CD4-positive, alpha-beta memory T cell (primary cell): ENCODE data around the gene KCNK4. TPM values are rescaled to one million over a fixed set of nuclear protein-coding genes. Genes with fewer than 3 reads are reported as not detected.

Experiments used
- CTCF ChIA-PET: fragments of 350-600 bp; sonication (Branson Sonifier 250); formaldehyde crosslinking; loops from one replicate; lab custom pipeline; 2021; ENCODE audit warnings: inconsistent platforms; ENCODE audit not compliant: partially characterized antibody; lab: Charles Lee
- POLR2A ChIA-PET: fragments of 350-600 bp; sonication (Branson Sonifier 250); formaldehyde crosslinking; loops from one replicate; lab custom pipeline; 2021; ENCODE audit not compliant: partially characterized antibody; lab: Charles Lee
- DNase-seq, 5 donors: peaks; one replicate each; pipeline versions ENCODE4 v3.0.0 to v3.0.0-alpha.2; 2020 to 2022; ENCODE audit warnings: mixed read lengths in 1 of 5
- H3K27ac ChIP-seq: one replicate; pipeline ENCODE4 v1.7.0; 2013; ENCODE audit warnings: low read depth, low read length
- H3K27me3 ChIP-seq: 2 replicates; pipeline ENCODE4 v1.7.0; 2013; ENCODE audit warnings: mild to moderate bottlenecking, low read length, moderate library complexity; ENCODE audit not compliant: insufficient read depth
- H3K36me3 ChIP-seq: 2 replicates; pipeline ENCODE4 v1.7.0; 2013; ENCODE audit warnings: mild to moderate bottlenecking, low read length, moderate library complexity; ENCODE audit not compliant: insufficient read depth
- H3K4me1 ChIP-seq: 2 replicates; pipeline ENCODE4 v1.7.0; 2013; ENCODE audit warnings: mild to moderate bottlenecking, low read length, moderate library complexity; ENCODE audit not compliant: insufficient read depth
- H3K4me3 ChIP-seq, 2 donors: one replicate each; pipeline ENCODE4 v1.7.0; 2013; ENCODE audit warnings: low read length in 2 of 2, mild to moderate bottlenecking in 1 of 2
- H3K9me3 ChIP-seq, 2 donors: one replicate each; pipeline ENCODE4 v1.7.0; 2013; ENCODE audit warnings: low read length in 2 of 2, control low read depth in 1 of 2; ENCODE audit not compliant: control insufficient read depth in 1 of 2
- H3K27ac Mint-ChIP-seq, 7 donors: one replicate each; pipeline ENCODE4 v1.8.0; 2020 to 2021; ENCODE audit warnings: mixed read lengths in 7 of 7, mild to moderate bottlenecking in 6 of 7, inconsistent platforms in 3 of 7, moderate library complexity in 3 of 7
- H3K27me3 Mint-ChIP-seq, 2 donors: one replicate each; pipeline ENCODE4 v1.8.0; 2020 to 2021; ENCODE audit warnings: mixed read lengths in 2 of 2
- H3K36me3 Mint-ChIP-seq, 2 donors: one replicate each; pipeline ENCODE4 v1.8.0; 2020 to 2021; ENCODE audit warnings: mixed read lengths in 2 of 2, inconsistent platforms in 1 of 2, mild to moderate bottlenecking in 1 of 2
- H3K4me1 Mint-ChIP-seq, 4 donors: one replicate each; pipeline ENCODE4 v1.8.0; 2020 to 2021; ENCODE audit warnings: mixed read lengths in 4 of 4, mild to moderate bottlenecking in 1 of 4
- H3K4me3 Mint-ChIP-seq, 8 donors: one replicate each; pipeline ENCODE4 v1.8.0; 2020 to 2021; ENCODE audit warnings: mixed read lengths in 8 of 8, mild to moderate bottlenecking in 7 of 8, moderate library complexity in 6 of 8, inconsistent platforms in 3 of 8
- H3K9me3 Mint-ChIP-seq, 8 donors: one replicate each; pipeline ENCODE4 v1.8.0; 2020 to 2021; ENCODE audit warnings: mixed read lengths in 8 of 8, mild to moderate bottlenecking in 5 of 8, inconsistent platforms in 3 of 8, moderate library complexity in 1 of 8
- intact Hi-C: fragments of 100-400 bp; cut with micrococcal nuclease; formaldehyde crosslinking; loops from one replicate; pipeline ENCODE4 v1.15.1; 2023
- polyA plus RNA-seq, 2 donors: library from polyadenylated mRNA; unstranded; fragments of 300-500 nt; fragmentation: Illumina TruSeq; gene quantifications; one replicate each; pipeline ENCODE4 v1.2.3, GENCODE V29; 2021
- total RNA-seq, 2 experiments: library from RNA; stranded (reverse); gene quantifications; one replicate each; pipeline ENCODE4 v1.2.3, GENCODE V29; 2021

The KCNK4 gene
- not detected for total RNA-seq
- polyA plus RNA-seq, result not detected

DNA sequence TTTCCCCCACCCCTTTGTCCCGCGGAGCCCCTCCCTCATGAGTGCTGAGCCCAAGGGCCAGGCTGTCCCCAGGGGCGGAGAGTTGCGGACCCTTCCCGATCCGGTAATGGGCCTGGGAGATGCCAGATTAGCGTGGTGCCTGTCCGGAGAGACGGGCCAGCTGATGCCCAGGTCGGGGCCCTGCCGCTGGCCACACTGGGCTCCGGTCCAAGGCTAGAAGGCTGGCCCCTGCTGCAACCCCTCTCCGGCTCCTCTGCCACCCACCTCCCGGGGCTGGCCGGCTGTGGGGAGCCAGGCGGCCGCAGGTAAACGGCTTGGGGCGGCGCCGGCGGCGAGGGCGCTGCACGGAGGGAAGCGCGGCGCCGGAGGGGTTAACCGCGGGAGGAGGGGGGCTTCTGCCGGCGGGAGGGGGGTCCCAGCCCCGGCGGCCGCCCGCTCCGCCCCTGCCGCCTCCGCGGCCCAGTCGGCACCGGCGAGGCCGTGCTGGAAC lies at the start of gene KCNK4:
Gene KCNK4 (plus strand): TSS at position 41 of the 490 bp plus-strand sequence. CDS start 1,717 bp downstream, outside the sequence.
- Mint-ChIP-seq H3K36me3 (no peaks in the 10 kb centered on the region), H3K4me3 (peak within 1 kb of the TSS; percentile 43 to 80 (median 72)), H3K4me1 (peaks cover 6 to 20% (median 12%) of the 10 kb centered on the region in 4 donors), H3K9me3 (no peaks in the 10 kb centered on the region), H3K27me3 (peaks cover 29 to 32% of the 10 kb centered on the region in 2 donors), H3K27ac (peak within 1 kb of the TSS in 2 of 7 donors; percentile 15 to 35)
- DNase-seq, result peak in 1 of 5 donors; percentile 24
- Histone ChIP-seq H3K4me3 (peak within 1 kb of the TSS in 1 of 2 donors; percentile 27), H3K4me1 (peaks cover 14% of the 10 kb centered on the region), H3K36me3 (no peaks in the 10 kb centered on the region), H3K27me3 (peaks cover 35% of the 10 kb centered on the region), H3K27ac (no peak within 1 kb of the TSS), H3K9me3 (no peaks in the 10 kb centered on the region)
- ChIA-PET CTCF (interaction anchor here (1.6 kb wide), 1 partner anchor 10 kb away, joined by 7 read pairs; no protein-coding TSS in a partner anchor), POLR2A (no interaction called here)
- intact Hi-C loops, result no loop called here

DNA sequence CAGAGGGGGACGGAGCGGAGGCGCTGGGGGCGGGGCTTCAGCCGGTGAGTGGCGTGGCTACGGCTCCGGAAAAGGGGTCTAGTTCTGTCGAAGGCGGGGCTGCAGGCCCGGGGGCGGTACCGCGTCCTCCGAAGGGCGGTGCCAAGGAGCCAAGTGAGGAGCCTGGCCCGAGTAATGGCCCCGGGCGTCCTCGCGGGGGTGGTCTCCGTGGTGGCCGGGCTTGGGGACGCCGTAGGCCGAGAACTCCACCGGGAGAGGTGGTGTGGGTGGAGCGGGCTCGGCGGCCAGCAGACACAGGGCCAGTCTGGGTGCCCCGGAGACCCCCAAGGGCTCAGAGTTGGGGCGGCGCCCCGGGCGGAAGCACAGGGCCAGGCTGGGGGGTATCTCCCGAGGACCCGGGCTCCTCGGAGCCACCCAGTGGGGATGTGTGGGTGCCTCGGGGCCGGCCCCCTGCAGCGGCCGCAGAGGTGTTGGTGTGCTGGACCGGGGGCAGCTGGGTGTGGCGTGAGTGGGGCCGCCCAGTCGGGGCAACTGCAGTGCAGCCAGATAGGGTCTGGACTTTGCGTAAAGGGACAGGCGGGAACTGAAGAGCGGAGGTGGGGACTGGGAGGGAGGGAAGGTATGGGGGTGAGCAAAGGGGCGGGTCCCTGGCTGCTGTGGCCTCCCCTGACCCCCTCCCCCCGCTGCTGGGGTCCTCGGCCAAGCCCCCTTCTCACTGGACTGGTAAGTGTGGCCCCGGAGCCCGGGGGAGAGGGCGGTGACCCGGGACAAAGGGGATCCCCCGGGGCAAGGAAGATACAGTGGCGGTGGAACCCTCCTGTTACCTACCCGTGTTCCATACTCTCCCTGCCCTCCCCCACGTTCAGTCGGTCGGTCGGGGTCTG lies 49.4 kb upstream of the KCNK4 start:
- H3K27me3 ChIP-seq, result no peaks in the 10 kb centered on the region
- Mint-ChIP-seq H3K9me3 (no peaks in the 10 kb centered on the region), H3K36me3 (peaks cover 0 to 42% of the 10 kb centered on the region in 2 donors), H3K27ac (peak overlapping the region; percentile 99 to 100 (median 100)), H3K4me3 (peak overlapping the region; percentile 87 to 97 (median 88)), H3K4me1 (peaks cover 14 to 55% (median 32%) of the 10 kb centered on the region in 4 donors), H3K27me3 (no peaks in the 10 kb centered on the region)
- H3K4me1 ChIP-seq, result peaks cover 39% of the 10 kb centered on the region
- peak overlapping the region; percentile 99 for H3K27ac ChIP-seq
- H3K4me3 ChIP-seq, result peak overlapping the region; percentile 36 to 67
- CTCF ChIA-PET, result interaction anchor here (0.9 to 10.5 kb wide), 9 partner anchors 8 to 63 kb away, joined by 3 to 121 read pairs (median 8); partner anchors contain the start of genes CATSPERZ, ESRRA and FERMT3
- no peaks in the 10 kb centered on the region for H3K9me3 ChIP-seq
- peaks cover 7% of the 10 kb centered on the region for H3K36me3 ChIP-seq
- intact Hi-C loops, result loop anchor here (1.0 to 10.0 kb wide), 8 partner anchors 11 to 533 kb away; partner anchors contain the start of genes DNAJC4, ESRRA, FERMT3 and GPR137
- no peak for DNase-seq
- POLR2A ChIA-PET, result interaction anchor here (0.7 to 38.9 kb wide), 17 partner anchors 8 to 1618 kb away, joined by 3 to 937 read pairs (median 11); partner anchors contain the start of genes BAD, CATSPERZ, DNAJC4 and ESRRA

DNA sequence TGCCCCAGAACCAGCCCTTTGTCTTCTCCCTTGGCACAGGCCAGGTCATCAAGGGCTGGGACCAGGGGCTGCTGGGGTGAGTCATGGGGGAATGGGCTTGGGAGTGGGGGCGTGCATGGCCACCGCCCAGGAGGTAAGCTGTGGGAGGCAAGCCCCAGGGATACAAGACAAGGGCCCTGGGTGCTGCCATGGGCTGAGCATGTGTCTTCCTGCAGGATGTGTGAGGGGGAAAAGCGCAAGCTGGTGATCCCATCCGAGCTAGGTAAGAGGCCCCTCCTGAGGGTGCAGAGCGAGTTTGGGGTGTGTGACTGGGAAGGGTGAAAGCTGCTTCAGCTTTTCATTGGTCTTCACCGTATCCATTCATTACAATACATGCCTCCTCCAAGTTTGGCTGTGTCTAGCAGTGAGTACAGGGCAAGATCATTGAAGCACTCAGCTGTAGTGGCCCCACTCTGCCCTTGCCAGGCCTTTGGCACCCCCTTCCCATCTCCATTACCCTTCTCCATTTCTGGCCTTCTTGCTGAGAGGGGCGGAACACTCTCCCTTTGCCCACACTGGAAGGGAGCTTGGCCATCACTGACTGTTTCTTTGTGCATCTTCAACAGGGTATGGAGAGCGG lies 47.8 kb upstream of the KCNK4 start:
- Mint-ChIP-seq H3K27ac (peak overlapping the region in 6 of 7 donors; percentile 70 to 82 (median 76)), H3K9me3 (no peaks in the 10 kb centered on the region), H3K4me1 (peaks cover 16 to 66% (median 37%) of the 10 kb centered on the region in 4 donors), H3K27me3 (no peaks in the 10 kb centered on the region), H3K36me3 (peaks cover 0 to 30% of the 10 kb centered on the region in 2 donors), H3K4me3 (peak overlapping the region; percentile 27 to 83 (median 62))
- no peak for DNase-seq
- Histone ChIP-seq H3K4me1 (peaks cover 46% of the 10 kb centered on the region), H3K27me3 (no peaks in the 10 kb centered on the region), H3K36me3 (no peaks in the 10 kb centered on the region), H3K4me3 (no peak overlapping the region), H3K9me3 (no peaks in the 10 kb centered on the region), H3K27ac (no peak overlapping the region)
- intact Hi-C loops, result loop anchor here (10.0 kb wide), 1 partner anchor 531 kb away; the partner anchor contains the start of gene SF1
- ChIA-PET POLR2A (interaction anchor here (0.8 to 38.9 kb wide), 11 partner anchors 8 to 891 kb away, joined by 3 to 937 read pairs (median 52); partner anchors contain the start of genes BAD, DNAJC4, ESRRA and FERMT3), CTCF (interaction anchor here (0.6 to 10.5 kb wide), 6 partner anchors 16 to 60 kb away, joined by 3 to 121 read pairs (median 3); partner anchors contain the start of genes CATSPERZ, ESRRA and FERMT3)

DNA sequence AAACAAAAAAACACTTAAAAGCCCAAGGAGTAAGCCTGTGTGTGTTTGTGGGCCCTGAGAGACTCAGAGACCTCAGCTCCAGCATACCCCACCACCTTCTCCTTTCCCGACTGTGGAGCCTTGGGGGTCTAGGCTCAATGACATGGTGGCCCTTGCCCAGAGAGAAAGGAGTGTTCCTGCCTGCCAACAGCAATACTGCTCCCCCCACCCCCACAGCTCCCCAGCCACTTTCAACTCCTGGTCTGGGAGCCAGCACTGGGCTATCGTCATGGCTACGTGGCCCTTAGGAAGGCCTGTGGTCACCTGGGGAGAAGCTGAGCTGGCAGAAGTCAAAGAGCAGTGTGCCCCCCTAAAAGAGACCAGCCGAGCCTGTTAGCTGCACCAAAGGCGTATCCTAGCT lies 47.0 kb upstream of the KCNK4 start:
- H3K4me1 Mint-ChIP-seq, result peaks cover 16 to 68% (median 36%) of the 10 kb centered on the region in 4 donors
- ChIA-PET CTCF (interaction anchor here (0.7 to 10.5 kb wide), 4 partner anchors 17 to 59 kb away, joined by 3 to 121 read pairs (median 40); partner anchors contain the start of genes CATSPERZ, ESRRA and FERMT3), POLR2A (interaction anchor here (0.8 to 38.9 kb wide), 9 partner anchors 7 to 74 kb away, joined by 4 to 937 read pairs (median 54); partner anchors contain the start of genes BAD, DNAJC4, ESRRA and FERMT3)
- Histone ChIP-seq H3K4me1 (peaks cover 46% of the 10 kb centered on the region), H3K27me3 (no peaks in the 10 kb centered on the region), H3K4me3 (no peak overlapping the region), H3K9me3 (no peaks in the 10 kb centered on the region), H3K36me3 (no peaks in the 10 kb centered on the region), H3K27ac (no peak overlapping the region)
- H3K4me3 Mint-ChIP-seq, result peak overlapping the region in 6 of 8 donors; percentile 9 to 68 (median 23)
- H3K9me3 Mint-ChIP-seq, result no peaks in the 10 kb centered on the region
- peaks cover 0 to 27% of the 10 kb centered on the region in 2 donors for H3K36me3 Mint-ChIP-seq
- intact Hi-C loops, result loop anchor here (10.0 kb wide), 1 partner anchor 531 kb away; the partner anchor contains the start of gene SF1
- peak overlapping the region in 6 of 7 donors; percentile 12 to 77 (median 40) for H3K27ac Mint-ChIP-seq
- DNase-seq, result no peak
- no peaks in the 10 kb centered on the region for H3K27me3 Mint-ChIP-seq

DNA sequence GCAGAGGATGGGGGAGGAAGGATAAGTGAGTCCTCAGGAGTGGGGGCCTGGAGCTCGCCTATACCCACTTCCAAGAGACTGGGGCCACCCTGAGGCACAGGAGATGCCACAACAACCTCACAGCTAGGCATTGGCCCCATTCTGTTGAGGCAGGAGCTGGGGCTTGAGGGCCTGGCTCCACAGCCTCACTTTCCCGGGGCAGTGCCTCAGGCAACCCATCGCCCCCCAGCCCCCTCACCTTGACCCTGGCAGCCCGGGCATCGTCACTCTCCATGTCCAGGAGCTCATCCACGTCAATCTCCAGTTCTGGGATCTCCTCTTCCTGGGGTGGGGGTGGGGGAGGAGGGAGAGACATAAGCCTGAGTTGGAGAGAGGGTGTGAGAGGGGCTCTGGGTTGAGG lies 46.1 kb upstream of the KCNK4 start:
- H3K27me3 Mint-ChIP-seq, result no peaks in the 10 kb centered on the region
- peak overlapping the region in 7 of 8 donors; percentile 84 to 92 (median 87) for H3K4me3 Mint-ChIP-seq
- ChIA-PET POLR2A (interaction anchor here (0.9 to 38.9 kb wide), 16 partner anchors 9 to 1370 kb away, joined by 3 to 937 read pairs (median 16); partner anchors contain the start of genes BAD, CATSPERZ, CCDC88B and DNAJC4), CTCF (interaction anchor here (0.6 to 10.5 kb wide), 7 partner anchors 19 to 437 kb away, joined by 3 to 121 read pairs (median 4); partner anchors contain the start of genes CATSPERZ, ESRRA and FERMT3)
- Histone ChIP-seq H3K9me3 (no peaks in the 10 kb centered on the region), H3K27ac (peak overlapping the region; percentile 52), H3K4me3 (peak overlapping the region in 1 of 2 donors; percentile 57), H3K36me3 (no peaks in the 10 kb centered on the region), H3K27me3 (no peaks in the 10 kb centered on the region), H3K4me1 (peaks cover 47% of the 10 kb centered on the region)
- no peaks in the 10 kb centered on the region for H3K9me3 Mint-ChIP-seq
- intact Hi-C loops, result loop anchor here (10.0 kb wide), 1 partner anchor 530 kb away; the partner anchor contains the start of gene SF1
- peak overlapping the region in 5 of 7 donors; percentile 67 to 94 (median 87) for H3K27ac Mint-ChIP-seq
- peaks cover 0 to 27% of the 10 kb centered on the region in 2 donors for H3K36me3 Mint-ChIP-seq
- DNase-seq, result no peak
- H3K4me1 Mint-ChIP-seq, result peaks cover 13 to 74% (median 34%) of the 10 kb centered on the region in 4 donors

DNA sequence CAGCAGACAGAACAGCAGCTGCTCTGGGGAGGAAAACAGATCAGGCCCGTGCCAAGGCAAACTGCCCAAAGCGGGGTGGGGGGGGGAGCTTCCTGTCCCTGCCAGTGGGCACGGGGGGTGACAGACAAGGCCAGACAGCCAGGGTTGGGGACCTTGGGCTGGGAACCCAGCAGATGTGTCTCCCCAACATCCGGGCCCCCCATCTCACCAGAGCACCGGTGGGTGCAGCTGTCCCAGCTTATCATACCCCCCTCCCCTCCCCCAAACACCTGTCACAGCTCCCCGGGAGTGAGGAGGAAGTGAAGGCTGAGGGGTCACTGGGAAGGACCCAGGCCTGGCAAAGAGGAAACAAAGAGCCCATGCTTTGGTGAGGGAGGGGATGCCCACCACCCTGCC lies 45.7 kb upstream of the KCNK4 start:
- peak overlapping the region; percentile 67 to 94 (median 87) for H3K27ac Mint-ChIP-seq
- intact Hi-C loops, result loop anchor here (10.0 kb wide), 1 partner anchor 529 kb away; the partner anchor contains the start of gene SF1
- H3K36me3 ChIP-seq, result no peaks in the 10 kb centered on the region
- H3K4me3 Mint-ChIP-seq, result peak overlapping the region; percentile 83 to 92 (median 86)
- ChIA-PET CTCF (interaction anchor here (0.6 to 10.5 kb wide), 9 partner anchors 18 to 438 kb away, joined by 3 to 121 read pairs (median 4); partner anchors contain the start of genes CATSPERZ, ESRRA, FERMT3 and NUDT22), POLR2A (interaction anchor here (0.5 to 38.9 kb wide), 18 partner anchors 9 to 1370 kb away, joined by 3 to 937 read pairs (median 14); partner anchors contain the start of genes BAD, CATSPERZ, CCDC88B and DNAJC4)
- peak overlapping the region; percentile 57 to 95 for H3K4me3 ChIP-seq
- H3K9me3 Mint-ChIP-seq, result no peaks in the 10 kb centered on the region
- no peaks in the 10 kb centered on the region for H3K27me3 ChIP-seq
- no peaks in the 10 kb centered on the region for H3K9me3 ChIP-seq
- peak in 1 of 5 donors; percentile 71 for DNase-seq
- peaks cover 47% of the 10 kb centered on the region for H3K4me1 ChIP-seq
- H3K36me3 Mint-ChIP-seq, result peaks cover 0 to 23% of the 10 kb centered on the region in 2 donors
- peaks cover 8 to 72% (median 31%) of the 10 kb centered on the region in 4 donors for H3K4me1 Mint-ChIP-seq
- H3K27ac ChIP-seq, result peak overlapping the region; percentile 52
- H3K27me3 Mint-ChIP-seq, result no peaks in the 10 kb centered on the region
